BJ (cell line): ENCODE measurements around the gene SRPK3. TPM values are rescaled to one million over a fixed set of nuclear protein-coding genes. Genes with fewer than 3 reads are reported as not detected.

Experiments used
- CTCF ChIA-PET: fragments of 350-600 bp; formaldehyde crosslinking; extraction: SDS; loops from one replicate; lab custom pipeline; 2021; ENCODE audit warnings: antibody characterized with exemption, inconsistent platforms; lab: Yijun Ruan, JAX
- POLR2A ChIA-PET: fragments of 300-600 bp; sonication (Branson Sonifier 250); formaldehyde crosslinking; extraction: SDS; loops from one replicate; lab custom pipeline; 2021; ENCODE audit warnings: antibody characterized with exemption; lab: Charles Lee
- DNase-seq: peaks from one replicate; pipeline ENCODE4 v3.0.0-alpha.2; 2011; ENCODE audit warnings: low read depth
- H3K27me3 ChIP-seq: 2 replicates; pipeline ENCODE4 v1.6.0; 2011; ENCODE audit warnings: low read length; ENCODE audit not compliant: control insufficient read depth, insufficient read depth
- H3K36me3 ChIP-seq: 2 replicates; pipeline ENCODE4 v1.5.1; 2011; ENCODE audit warnings: low read length; ENCODE audit not compliant: control insufficient read depth, insufficient read depth
- H3K4me3 ChIP-seq: 2 replicates; pipeline ENCODE4 v1.5.1; 2011; ENCODE audit warnings: low read depth, mild to moderate bottlenecking, control low read depth, low read length
- CTCF ChIP-seq: IDR thresholded peaks from 2 replicates; pipeline ENCODE4 v1.5.1; 2011; ENCODE audit warnings: low read depth, mild to moderate bottlenecking, control low read depth, inconsistent platforms, low read length, moderate library complexity; ENCODE audit not compliant: insufficient read depth
- polyA plus RNA-seq: library from polyadenylated mRNA; depleted of rRNA; stranded (reverse); fragments of >200 nt; gene quantifications from 2 replicates; pipeline ENCODE4 v1.2.3, GENCODE V29; 2011

Gene SRPK3
- polyA plus RNA-seq, 1 experiment = 1.1 TPM

- ChIA-PET CTCF (no interaction called here), POLR2A (no interaction called here)
- TF ChIP-seq CTCF = no peak
- Histone ChIP-seq H3K4me3 (no peak overlapping the region), H3K27me3 (no peaks in the 10 kb centered on the region), H3K36me3 (peaks cover 17% of the 10 kb centered on the region)
- no peak for DNase-seq
These were observed 5.8 kb downstream of the SRPK3 start for GRCh38 chrX:153786669-153787068.

GRCh38 chrX:153789654-153790053 lies 8.8 kb downstream of the SRPK3 start:
- H3K36me3 ChIP-seq = peaks cover 15% of the 10 kb centered on the region
- ChIA-PET POLR2A (no interaction called here), CTCF (interaction anchor here (1.0 kb wide), 1 partner anchor 23 kb away, joined by 3 read pairs; no protein-coding TSS in a partner anchor)
- no peak for TF ChIP-seq CTCF
- no peak for DNase-seq
- no peaks in the 10 kb centered on the region for H3K27me3 ChIP-seq
- H3K4me3 ChIP-seq = no peak overlapping the region

GRCh38 chrX:153791104-153791852 lies 10.4 kb downstream of the SRPK3 start:
- no peak for TF ChIP-seq CTCF
- Histone ChIP-seq H3K27me3 (no peaks in the 10 kb centered on the region), H3K4me3 (no peak overlapping the region), H3K36me3 (peaks cover 14% of the 10 kb centered on the region)
- POLR2A ChIA-PET = no interaction called here
- CTCF ChIA-PET = interaction anchor here (1.5 kb wide), 1 partner anchor 27 kb away, joined by 3 read pairs; the partner anchor contains the start of gene PLXNB3
- DNase-seq = no peak

DNA sequence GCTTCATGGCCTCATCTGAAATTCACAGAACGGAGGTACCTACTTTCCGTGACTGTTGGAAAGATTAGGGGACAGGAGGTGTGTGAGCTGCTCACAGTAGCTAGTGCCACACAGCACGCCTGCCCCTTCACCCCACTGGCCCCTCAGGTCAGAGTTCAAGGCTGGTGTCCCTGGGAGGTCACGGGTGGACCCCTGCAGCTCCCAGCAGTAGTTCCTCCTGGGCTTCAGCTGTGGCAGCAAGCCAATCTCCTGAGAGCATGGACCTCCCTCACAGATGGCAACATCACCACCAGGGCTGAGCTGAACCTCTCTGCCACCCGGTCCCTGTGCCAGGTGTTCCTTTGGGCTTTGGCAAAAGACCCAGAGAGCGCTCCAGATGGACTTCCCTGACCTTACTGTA lies 11.5 kb downstream of the SRPK3 start:
- ChIA-PET CTCF (interaction anchor here (1.0 to 1.5 kb wide), 2 partner anchors 28 to 129 kb away, joined by 3 read pairs; partner anchors contain the start of gene PLXNB3), POLR2A (no interaction called here)
- no peak for DNase-seq
- no peaks in the 10 kb centered on the region for H3K27me3 ChIP-seq
- H3K4me3 ChIP-seq = no peak overlapping the region
- TF ChIP-seq CTCF = no peak
- peaks cover 14% of the 10 kb centered on the region for H3K36me3 ChIP-seq

- CTCF ChIA-PET = no interaction called here
These were observed 12.4 kb downstream of the SRPK3 start for GRCh38 chrX:153793291-153793690.

More at GRCh38 chrX:153793291-153793690, 12.4 kb downstream of the SRPK3 start:
- peaks cover 14% of the 10 kb centered on the region for H3K36me3 ChIP-seq
- no peak for TF ChIP-seq CTCF
- POLR2A ChIA-PET = no interaction called here
- no peaks in the 10 kb centered on the region for H3K27me3 ChIP-seq
- H3K4me3 ChIP-seq = peak overlapping the region; percentile 76
- DNase-seq = no peak
